ENCODE measurements around the gene OOEP.

The OOEP gene

GRCh38 chr6:73364121-73364520, 5.6 kb downstream of the OOEP start:
- DNase-seq, result no peak

- no peak for DNase-seq
Measured at GRCh38 chr6:73363537-73363875, 6.2 kb downstream of the OOEP start.

GRCh38 chr6:73362869-73363536, 6.7 kb downstream of the OOEP start:
- DNase-seq, result no peak

GRCh38 chr6:73362358-73362757, 7.3 kb downstream of the OOEP start, which contains the start of gene KHDC3L:
Gene KHDC3L, plus strand, starts transcription at chr6:73362658. Its CDS starts 72 bp downstream, at chr6:73362730.
- DNase-seq, result no peak

- DNase-seq, result no peak
Measured at GRCh38 chr6:73353636-73354593, 15.8 kb downstream of the OOEP start, which contains the start of gene DPPA5. Gene DPPA5, minus strand, starts transcription at chr6:73354276. Its CDS starts 51 bp downstream, at chr6:73354225.

GRCh38 chr6:73349311-73349710, 20.4 kb downstream of the OOEP start:
- no peak for DNase-seq

GRCh38 chr6:73348550-73349204, 21.0 kb downstream of the OOEP start:
- no peak for DNase-seq

GRCh38 chr6:73343164-73343563, 26.5 kb downstream of the OOEP start:
- DNase-seq, result no peak

GRCh38 chr6:73342174-73342573, 27.5 kb downstream of the OOEP start:
- no peak for DNase-seq

- no peak for DNase-seq
Measured at GRCh38 chr6:73341335-73341734, 28.4 kb downstream of the OOEP start.

GRCh38 chr6:73340048-73340447, 29.6 kb downstream of the OOEP start:
- DNase-seq, result no peak

GRCh38 chr6:73339340-73339739, 30.4 kb downstream of the OOEP start:
- DNase-seq, result no peak

- no peak for DNase-seq
Measured at GRCh38 chr6:73329201-73329600, 40.5 kb downstream of the OOEP start.

- no peak for DNase-seq
Measured at GRCh38 chr6:73328790-73329189, 40.9 kb downstream of the OOEP start.

GRCh38 chr6:73325656-73326055, 44.0 kb downstream of the OOEP start:
- no peak for DNase-seq

GRCh38 chr6:73323323-73323722, 46.4 kb downstream of the OOEP start:
- no peak for DNase-seq

Data from GDM1 (cell line).